ENCODE measurements around the gene ZMYM4.
A peak's percentile ranks its signal among the peaks of the same experiment; 100 is the strongest.
"Not testable (repeated sequence)": the region's sequence is repeated elsewhere in the genome, so short reads cannot be mapped to it uniquely, and the experiment has no call there.

ZMYM4 gene

DNA sequence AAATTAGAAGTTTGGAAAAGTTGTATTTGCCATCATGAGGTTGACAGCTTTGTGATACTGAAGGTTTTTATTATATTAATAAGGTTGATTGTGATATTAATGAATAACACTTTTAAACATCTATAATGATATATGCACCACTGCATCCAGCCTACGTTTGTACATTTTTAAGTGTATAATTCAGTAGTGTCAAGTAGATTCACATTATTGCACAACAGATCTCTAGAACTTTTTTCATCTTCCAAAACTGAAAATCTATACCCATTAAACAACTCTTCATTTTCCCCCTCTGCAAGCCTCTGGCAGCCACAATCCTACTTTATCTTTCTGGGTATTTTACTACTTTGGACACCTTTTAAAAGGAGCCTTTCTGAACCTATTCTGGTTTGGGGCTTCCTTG is 37.2 kb upstream of the ZMYM4 start:
- TF ChIP-seq CTCF (conservative IDR thresholded peaks at IDR 0.05; ENCODE audit: low read length) (no peak), EZH2phosphoT487 (IDR thresholded peaks at IDR 0.05; ENCODE audit: borderline replicate concordance) (no peak)

GRCh38 chr1:35236772-35237171 is 31.7 kb upstream of the ZMYM4 start:
- H3K79me2 ChIP-seq (ENCODE audit: insufficient read depth, low read length); H3K9me2 ChIP-seq (replicated peaks; ENCODE audit: low read depth, low read length); H3K4me1 ChIP-seq (ENCODE audit: insufficient read depth, low read length, poor library complexity, severe bottlenecking); H3K4me3 ChIP-seq (ENCODE audit: low read length, poor library complexity, severe bottlenecking); H4K20me1 ChIP-seq (ENCODE audit: insufficient read depth, low read length, poor library complexity, severe bottlenecking); H3K9ac ChIP-seq (ENCODE audit: low read depth, low read length, poor library complexity, severe bottlenecking); H3K27me3 ChIP-seq (ENCODE audit: insufficient read depth, low read length, poor library complexity, severe bottlenecking); H3K36me3 ChIP-seq (ENCODE audit: insufficient read depth, low read length); H3K9me3 ChIP-seq (ENCODE audit: insufficient read depth, low read depth, low read length); H3K4me2 ChIP-seq (ENCODE audit: low read depth, low read length, poor library complexity, severe bottlenecking); H2AFZ ChIP-seq (ENCODE audit: low read length); H3F3A ChIP-seq (ENCODE audit: low read depth): not testable (repeated sequence)

More for the DNA sequence above, 37.2 kb upstream of the ZMYM4 start:
- Histone ChIP-seq H3K9me2 (replicated peaks; ENCODE audit: low read depth, low read length) (no peaks in the 10 kb centered on the region), H3F3A (ENCODE audit: low read depth) (no peaks in the 10 kb centered on the region), H3K4me2 (ENCODE audit: low read depth, low read length, poor library complexity, severe bottlenecking) (no peak overlapping the region), H3K27me3 (ENCODE audit: insufficient read depth, low read length, poor library complexity, severe bottlenecking) (no peaks in the 10 kb centered on the region), H3K9ac (ENCODE audit: low read depth, low read length, poor library complexity, severe bottlenecking) (no peak overlapping the region), H3K4me1 (ENCODE audit: insufficient read depth, low read length, poor library complexity, severe bottlenecking) (no peaks in the 10 kb centered on the region), H2AFZ (ENCODE audit: low read length) (0 out of 2 replicates have a peak overlapping the region, but pooled peaks have one; percentile 39), H3K36me3 (ENCODE audit: insufficient read depth, low read length) (no peaks in the 10 kb centered on the region), H3K79me2 (ENCODE audit: insufficient read depth, low read length) (no peaks in the 10 kb centered on the region), H3K9me3 (ENCODE audit: insufficient read depth, low read depth, low read length) (no peaks in the 10 kb centered on the region), H4K20me1 (ENCODE audit: insufficient read depth, low read length, poor library complexity, severe bottlenecking) (no peaks in the 10 kb centered on the region), H3K4me3 (ENCODE audit: low read length, poor library complexity, severe bottlenecking) (no peak overlapping the region)

DNA sequence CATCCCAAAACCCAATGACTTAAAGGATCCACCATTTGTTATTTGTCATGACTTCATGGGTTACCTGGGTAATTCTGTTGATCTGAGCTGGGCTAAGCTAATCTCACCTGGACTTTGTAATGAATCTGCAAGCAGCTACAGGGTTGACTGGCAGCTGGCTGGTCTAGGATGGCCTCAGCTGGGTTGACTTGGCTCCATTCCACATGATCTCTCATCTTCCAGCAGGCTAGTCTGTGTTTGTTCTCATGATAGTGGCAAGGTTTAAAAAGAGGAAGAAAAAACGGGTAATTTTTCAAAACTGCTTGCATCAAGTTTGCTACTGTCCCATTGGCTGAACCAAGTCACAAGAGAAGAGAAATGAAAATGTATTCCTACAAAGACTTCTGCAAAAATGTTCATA is 24.8 kb upstream of the ZMYM4 start:
- TF ChIP-seq EZH2phosphoT487 (IDR thresholded peaks at IDR 0.05; ENCODE audit: borderline replicate concordance), result no peak
- TF ChIP-seq CTCF (conservative IDR thresholded peaks at IDR 0.05; ENCODE audit: low read length), result no peak

DNA sequence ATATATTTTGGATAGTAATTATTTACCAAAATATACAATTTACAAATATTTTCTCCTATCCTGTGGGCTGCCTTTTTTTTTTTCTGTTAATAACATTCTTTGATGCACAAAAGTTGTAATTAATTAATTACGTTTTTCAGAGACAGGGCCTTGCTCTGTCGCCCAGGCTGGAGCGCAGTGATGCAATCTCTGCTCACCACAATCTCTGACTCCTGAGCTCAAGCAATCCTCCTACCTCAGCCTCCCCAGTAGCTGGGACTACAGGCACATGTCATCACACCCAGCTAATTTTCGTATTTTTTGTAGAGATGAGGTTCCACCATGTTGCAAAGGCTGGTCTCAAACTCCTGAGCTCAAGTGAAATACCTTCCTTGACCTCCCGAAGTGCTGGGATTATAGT is 21.3 kb upstream of the ZMYM4 start:
- H2AFZ ChIP-seq (ENCODE audit: low read length), result no peak overlapping the region
- H3K27me3 ChIP-seq (ENCODE audit: insufficient read depth, low read length, poor library complexity, severe bottlenecking), result no peaks in the 10 kb centered on the region
- no peak overlapping the region for H3K9ac ChIP-seq (ENCODE audit: low read depth, low read length, poor library complexity, severe bottlenecking)
- no peaks in the 10 kb centered on the region for H3F3A ChIP-seq (ENCODE audit: low read depth)
- no peak overlapping the region for H3K4me3 ChIP-seq (ENCODE audit: low read length, poor library complexity, severe bottlenecking)
- H3K4me1 ChIP-seq (ENCODE audit: insufficient read depth, low read length, poor library complexity, severe bottlenecking), result no peaks in the 10 kb centered on the region
- no peaks in the 10 kb centered on the region for H3K9me2 ChIP-seq (replicated peaks; ENCODE audit: low read depth, low read length)
- no peaks in the 10 kb centered on the region for H3K36me3 ChIP-seq (ENCODE audit: insufficient read depth, low read length)
- no peak for TF ChIP-seq CTCF (conservative IDR thresholded peaks at IDR 0.05; ENCODE audit: low read length)
- no peak for TF ChIP-seq EZH2phosphoT487 (IDR thresholded peaks at IDR 0.05; ENCODE audit: borderline replicate concordance)
- H3K9me3 ChIP-seq (ENCODE audit: insufficient read depth, low read depth, low read length), result no peaks in the 10 kb centered on the region
- no peaks in the 10 kb centered on the region for H4K20me1 ChIP-seq (ENCODE audit: insufficient read depth, low read length, poor library complexity, severe bottlenecking)
- no peaks in the 10 kb centered on the region for H3K79me2 ChIP-seq (ENCODE audit: insufficient read depth, low read length)
- no peak overlapping the region for H3K4me2 ChIP-seq (ENCODE audit: low read depth, low read length, poor library complexity, severe bottlenecking)

More for the DNA sequence above, 24.8 kb upstream of the ZMYM4 start:
- no peak overlapping the region for H2AFZ ChIP-seq (ENCODE audit: low read length)
- H3K4me2 ChIP-seq (ENCODE audit: low read depth, low read length, poor library complexity, severe bottlenecking), result no peak overlapping the region
- no peaks in the 10 kb centered on the region for H3K9me2 ChIP-seq (replicated peaks; ENCODE audit: low read depth, low read length)
- no peaks in the 10 kb centered on the region for H3K36me3 ChIP-seq (ENCODE audit: insufficient read depth, low read length)
- no peaks in the 10 kb centered on the region for H3K9me3 ChIP-seq (ENCODE audit: insufficient read depth, low read depth, low read length)
- no peaks in the 10 kb centered on the region for H3K79me2 ChIP-seq (ENCODE audit: insufficient read depth, low read length)
- H3K4me3 ChIP-seq (ENCODE audit: low read length, poor library complexity, severe bottlenecking), result no peak overlapping the region
- no peak overlapping the region for H3K9ac ChIP-seq (ENCODE audit: low read depth, low read length, poor library complexity, severe bottlenecking)
- H4K20me1 ChIP-seq (ENCODE audit: insufficient read depth, low read length, poor library complexity, severe bottlenecking), result no peaks in the 10 kb centered on the region
- no peaks in the 10 kb centered on the region for H3K27me3 ChIP-seq (ENCODE audit: insufficient read depth, low read length, poor library complexity, severe bottlenecking)
- no peaks in the 10 kb centered on the region for H3F3A ChIP-seq (ENCODE audit: low read depth)
- no peaks in the 10 kb centered on the region for H3K4me1 ChIP-seq (ENCODE audit: insufficient read depth, low read length, poor library complexity, severe bottlenecking)
